GM13976 (cell line): ENCODE data around the gene STX18.

Source experiments
- DNase-seq: peaks from one replicate; pipeline ENCODE4 v3.0.0; 2012; ENCODE audit warnings: low spot score
- in situ Hi-C: fragments of 300-500 bp; cut with MboI; formaldehyde crosslinking; loops from one replicate; pipeline ENCODE4 v1.12.0; 2022; ENCODE audit warnings: low sequenced_read_pairs, mixed read lengths, inconsistent platforms; ENCODE audit not compliant: unreplicated experiment
- TF ChIP-seq, protein P1 (sequence below): IDR thresholded peaks from 2 replicates; pipeline ENCODE4 v1.5.1; 2012; ENCODE audit warnings: borderline replicate concordance, mild to moderate bottlenecking; ENCODE audit not compliant: insufficient read depth; ENCODE audit errors: extremely low read depth, missing control alignments, control extremely low read depth

STX18 gene

GRCh38 chr4:4415107-4415805 is 126.6 kb downstream of the STX18 start:
- TF ChIP-seq, protein P1, sequence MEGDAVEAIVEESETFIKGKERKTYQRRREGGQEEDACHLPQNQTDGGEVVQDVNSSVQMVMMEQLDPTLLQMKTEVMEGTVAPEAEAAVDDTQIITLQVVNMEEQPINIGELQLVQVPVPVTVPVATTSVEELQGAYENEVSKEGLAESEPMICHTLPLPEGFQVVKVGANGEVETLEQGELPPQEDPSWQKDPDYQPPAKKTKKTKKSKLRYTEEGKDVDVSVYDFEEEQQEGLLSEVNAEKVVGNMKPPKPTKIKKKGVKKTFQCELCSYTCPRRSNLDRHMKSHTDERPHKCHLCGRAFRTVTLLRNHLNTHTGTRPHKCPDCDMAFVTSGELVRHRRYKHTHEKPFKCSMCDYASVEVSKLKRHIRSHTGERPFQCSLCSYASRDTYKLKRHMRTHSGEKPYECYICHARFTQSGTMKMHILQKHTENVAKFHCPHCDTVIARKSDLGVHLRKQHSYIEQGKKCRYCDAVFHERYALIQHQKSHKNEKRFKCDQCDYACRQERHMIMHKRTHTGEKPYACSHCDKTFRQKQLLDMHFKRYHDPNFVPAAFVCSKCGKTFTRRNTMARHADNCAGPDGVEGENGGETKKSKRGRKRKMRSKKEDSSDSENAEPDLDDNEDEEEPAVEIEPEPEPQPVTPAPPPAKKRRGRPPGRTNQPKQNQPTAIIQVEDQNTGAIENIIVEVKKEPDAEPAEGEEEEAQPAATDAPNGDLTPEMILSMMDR: no peak
- in situ Hi-C loops: no loop called here
- DNase-seq: no peak

DNA sequence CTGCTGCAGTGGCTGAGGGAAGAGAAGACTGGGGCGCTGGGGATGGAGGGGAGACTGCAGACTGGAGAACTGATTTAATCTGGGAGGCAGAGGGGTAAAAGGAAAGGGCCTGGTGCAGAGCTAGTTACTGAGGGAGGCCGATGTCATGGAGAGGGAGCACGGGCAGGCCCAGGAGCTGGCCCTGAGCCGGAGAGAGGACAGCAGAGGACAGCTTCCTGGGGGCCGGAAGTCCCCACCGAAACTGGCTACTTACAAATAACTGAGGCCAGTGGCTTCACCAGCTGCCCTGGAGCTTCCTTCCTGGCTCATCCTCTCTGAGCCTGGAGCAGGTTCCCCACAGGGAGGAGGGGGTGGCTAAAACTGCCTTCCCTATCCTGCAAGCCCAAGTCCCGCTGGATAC is 128.0 kb downstream of the STX18 start:
- no peak for DNase-seq
- TF ChIP-seq, protein P1: no peak
- in situ Hi-C loops: no loop called here

DNA sequence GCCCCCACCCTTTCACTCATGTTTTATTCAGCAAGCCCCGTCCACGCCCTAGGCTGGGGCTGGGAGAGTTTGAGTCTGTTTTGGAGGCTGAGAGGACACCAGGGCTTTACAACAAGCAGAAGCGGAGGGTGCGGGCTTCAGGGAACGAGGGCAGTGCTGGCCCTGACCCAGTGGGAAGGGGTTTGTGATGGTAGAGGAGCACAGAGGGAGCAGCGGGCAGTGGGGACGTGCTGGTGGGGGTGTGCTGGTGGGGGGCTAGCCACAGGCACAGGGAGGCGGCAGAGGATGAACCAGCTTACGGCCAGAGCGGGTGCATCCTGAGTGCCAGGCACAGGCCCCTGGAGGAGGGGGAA is 128.5 kb downstream of the STX18 start:
- TF ChIP-seq, protein P1: no peak
- in situ Hi-C loops: no loop called here
- no peak for DNase-seq

DNA sequence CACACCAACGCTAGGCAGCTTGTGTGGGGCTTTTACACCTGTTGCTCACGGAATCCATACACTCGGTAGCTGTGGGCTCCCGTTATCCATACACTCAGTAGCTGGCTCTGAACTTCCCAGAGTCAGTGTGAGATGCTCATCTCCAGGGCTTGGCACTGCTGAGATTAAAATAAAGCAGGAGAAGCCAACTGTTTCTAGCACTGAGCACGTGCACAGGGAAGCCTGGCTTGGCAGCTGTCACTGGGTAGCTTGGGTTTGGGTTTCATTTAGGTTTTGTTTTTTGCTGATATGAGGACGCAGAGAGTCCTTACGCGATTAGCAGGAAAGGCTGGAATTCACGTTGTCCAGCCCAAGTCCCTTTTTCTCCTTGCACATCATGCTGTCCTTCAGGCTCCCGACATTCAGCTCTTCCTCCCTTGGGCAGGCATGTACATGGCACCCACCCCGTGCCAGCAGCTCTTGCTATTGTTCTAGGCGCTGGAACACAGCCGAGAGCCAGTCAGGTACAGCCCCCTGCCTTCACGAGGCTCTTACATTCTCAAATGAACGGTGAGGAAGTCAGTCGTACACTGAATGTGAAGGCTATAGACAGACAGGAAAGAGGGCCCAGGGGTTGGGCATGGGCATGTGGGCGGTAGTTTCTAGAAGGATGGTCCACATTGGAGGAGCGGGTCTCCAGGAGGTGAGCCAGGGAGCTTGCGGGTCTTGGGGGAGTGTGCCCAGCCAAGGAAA is 129.0 kb downstream of the STX18 start:
- TF ChIP-seq, protein P1: no peak
- no peak for DNase-seq
- in situ Hi-C loops: no loop called here

- DNase-seq: no peak
- TF ChIP-seq, protein P1: no peak
- in situ Hi-C loops: no loop called here
Measured at GRCh38 chr4:4411906-4412305, 129.9 kb downstream of the STX18 start.

DNA sequence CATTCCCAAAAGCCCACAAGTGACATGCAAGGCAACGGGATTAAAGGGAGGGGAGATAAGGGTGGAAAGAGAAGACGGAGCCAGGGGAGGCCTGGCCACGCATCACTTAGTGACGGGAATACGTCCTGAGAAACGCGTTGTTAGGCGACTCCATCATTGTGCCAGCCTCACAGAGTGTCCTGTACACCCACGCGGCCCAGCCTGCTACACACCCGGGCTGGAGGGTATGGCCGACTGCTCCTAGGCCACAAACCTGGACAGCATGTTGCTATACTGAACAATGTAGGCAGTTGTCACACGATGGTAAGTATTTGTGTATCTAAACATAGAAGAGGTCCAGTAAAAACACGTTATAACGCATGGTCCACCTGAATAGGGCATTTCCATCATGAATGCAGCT is 131.6 kb downstream of the STX18 start:
- TF ChIP-seq, protein P1: no peak
- in situ Hi-C loops: no loop called here

More for the DNA sequence above, 131.6 kb downstream of the STX18 start:
- no peak for DNase-seq
